ENCODE measurements around the gene LTBP3. TPM values are rescaled to one million over a fixed set of nuclear protein-coding genes. Genes with fewer than 3 reads are reported as not detected.

LTBP3 gene
- total and polyA plus RNA-seq, 2 of the 13 experiments (the other 11 are each of a cell fraction or from before 2014, with no cell fraction given) = 12.2 to 68.1 TPM

- POLR2A ChIA-PET = interaction anchor here (1.1 to 1.7 kb wide), 3 partner anchors 9 to 13 kb away, joined by 4 to 7 read pairs (median 5); partner anchors contain the start of gene SCYL1
- intact Hi-C loops (cut with micrococcal nuclease; ENCODE audit: unreplicated experiment) = no loop called here
- Histone ChIP-seq H3K27ac (ENCODE audit: extremely low read length, insufficient read depth, low read length) (no peak overlapping the region), H4K20me1 (ENCODE audit: insufficient read depth, low read length) (no peaks in the 10 kb centered on the region), H3K4me1 (ENCODE audit: insufficient read depth, low read length) (no peaks in the 10 kb centered on the region), H3K9me3 (ENCODE audit: low read length) (no peaks in the 10 kb centered on the region), H3K36me3 (replicated peaks in 1 of 2; ENCODE audit: control insufficient read depth in 1 of 2, insufficient read depth in 2 of 2, low read length in 2 of 2) (peaks cover 16 to 33% of the 10 kb centered on the region in 2 experiments; a peak in 4 of 5 replicates), H3K27me3 (ENCODE audit: control insufficient read depth in 1 of 2, insufficient read depth in 2 of 2, low read length in 2 of 2) (no peaks in the 10 kb centered on the region), H3K4me3 (replicated peaks in 1 of 3; ENCODE audit: insufficient read depth in 1 of 3, low read depth in 2 of 3, low read length in 3 of 3) (no peak overlapping the region), H2AFZ (ENCODE audit: low read length) (no peak overlapping the region), H3K79me2 (ENCODE audit: insufficient read depth, low read length) (no peaks in the 10 kb centered on the region), H3K9ac (ENCODE audit: insufficient read depth, low read depth, low read length) (no peak overlapping the region), H3K4me2 (ENCODE audit: low read depth, low read length) (no peak overlapping the region)
- no TSS peak for BruUV-seq (replicated peaks)
- TF ChIP-seq AGO2 (optimal IDR thresholded peaks at IDR 0.05; ENCODE audit: low read depth, low read length) (peak; percentile 65), ZNF337 (CRISPR knock-in tag; IDR thresholded peaks at IDR 0.05; ENCODE audit: borderline replicate concordance, low read depth) (no peak), MXI1 (IDR thresholded peaks at IDR 0.05; ENCODE audit: borderline replicate concordance, low read depth, low read length) (no peak), POLR2A (IDR thresholded peaks at IDR 0.05; ENCODE audit: insufficient read depth in 1 of 2, low read depth in 2 of 2, low read length in 2 of 2) (peak in 1 of 2 experiments; percentile 28; a peak in 2 of 4 replicates), RBFOX2 (IDR thresholded peaks at IDR 0.05; ENCODE audit: low read depth, low read length) (peak; percentile 71), MEIS2 (CRISPR knock-in tag; IDR thresholded peaks at IDR 0.05) (no peak), ZNF777 (CRISPR knock-in tag; IDR thresholded peaks at IDR 0.05) (no peak)
- no peak for ATAC-seq
- WGBS (ENCODE audit: low lambda C conversion rate) = 96% methylated on average over 40 of the region's 43 CpGs
- in situ Hi-C loops (cut with HindIII; ENCODE audit: extremely low pct_ligation_motif_present, low pct_unique_long_range_greater_than_20kb) = no loop called here
- no peak for DNase-seq (ENCODE audit: low spot score)
- CTCF ChIA-PET (ENCODE audit: low intra/inter-chr PET ratio, low total read pairs) = no interaction called here
- FAIRE-seq = no peak
These were observed 19.8 kb downstream of the LTBP3 start for GRCh38 chr11:65538232-65538914.

GRCh38 chr11:65537620-65538231 is 20.4 kb downstream of the LTBP3 start:
- Histone ChIP-seq H2AFZ (ENCODE audit: low read length) (no peak overlapping the region), H3K27me3 (ENCODE audit: control insufficient read depth in 1 of 2, insufficient read depth in 2 of 2, low read length in 2 of 2) (no peaks in the 10 kb centered on the region), H3K4me3 (replicated peaks in 1 of 3; ENCODE audit: insufficient read depth in 1 of 3, low read depth in 2 of 3, low read length in 3 of 3) (no peak overlapping the region), H4K20me1 (ENCODE audit: insufficient read depth, low read length) (no peaks in the 10 kb centered on the region), H3K36me3 (replicated peaks in 1 of 2; ENCODE audit: control insufficient read depth in 1 of 2, insufficient read depth in 2 of 2, low read length in 2 of 2) (peaks cover 18 to 39% of the 10 kb centered on the region in 2 experiments; a peak in 4 of 5 replicates), H3K9ac (ENCODE audit: insufficient read depth, low read depth, low read length) (no peak overlapping the region), H3K79me2 (ENCODE audit: insufficient read depth, low read length) (no peaks in the 10 kb centered on the region), H3K4me1 (ENCODE audit: insufficient read depth, low read length) (no peaks in the 10 kb centered on the region), H3K27ac (ENCODE audit: extremely low read length, insufficient read depth, low read length) (no peak overlapping the region), H3K9me3 (ENCODE audit: low read length) (no peaks in the 10 kb centered on the region), H3K4me2 (ENCODE audit: low read depth, low read length) (no peak overlapping the region)
- DNase-seq (ENCODE audit: low spot score) = no peak
- BruUV-seq (replicated peaks) = TSS peak; percentile 30
- intact Hi-C loops (cut with micrococcal nuclease; ENCODE audit: unreplicated experiment) = no loop called here
- ChIA-PET CTCF (ENCODE audit: low intra/inter-chr PET ratio, low total read pairs) (no interaction called here), POLR2A (interaction anchor here (1.1 to 1.7 kb wide), 3 partner anchors 8 to 14 kb away, joined by 4 to 7 read pairs (median 5); partner anchors contain the start of gene SCYL1)
- no peak for ATAC-seq
- in situ Hi-C loops (cut with HindIII; ENCODE audit: extremely low pct_ligation_motif_present, low pct_unique_long_range_greater_than_20kb) = no loop called here
- WGBS (ENCODE audit: low lambda C conversion rate) = 95% methylated on average over 10 of the region's 18 CpGs
- FAIRE-seq = no peak
- TF ChIP-seq SMAD1 (CRISPR knock-in tag; IDR thresholded peaks at IDR 0.05; ENCODE audit: borderline replicate concordance, low read depth) (no peak), MEF2D (CRISPR knock-in tag; IDR thresholded peaks at IDR 0.05) (no peak), ZNF563 (CRISPR knock-in tag; IDR thresholded peaks at IDR 0.05) (no peak), ZNF260 (CRISPR knock-in tag; IDR thresholded peaks at IDR 0.05; ENCODE audit: borderline replicate concordance, low read depth) (no peak), ZBTB46 (CRISPR knock-in tag; IDR thresholded peaks at IDR 0.05; ENCODE audit: borderline replicate concordance) (no peak), TIGD3 (CRISPR knock-in tag; IDR thresholded peaks at IDR 0.05; ENCODE audit: borderline replicate concordance) (no peak), ZNF577 (CRISPR knock-in tag; IDR thresholded peaks at IDR 0.05; ENCODE audit: borderline replicate concordance, low read depth) (no peak), ZFP36L1 (CRISPR knock-in tag; IDR thresholded peaks at IDR 0.05) (no peak)
